SK-N-MC (cell line): Measurements from ENCODE around the gene SYT2.
"Not testable (repeated sequence)": the region's sequence is repeated elsewhere in the genome, so short reads cannot be mapped to it uniquely, and the experiment has no call there.

ENCODE experiments used
- DNase-seq: peaks from one replicate; pipeline ENCODE4 v3.0.0-alpha.2; 2011; ENCODE audit warnings: low read depth, low spot score
- H3K27ac ChIP-seq: fragments of 200-600 bp; sonication (generic); 2 replicates; pipeline ENCODE4 v1.5.1; 2016; ENCODE audit warnings: mixed run types
- H3K36me3 ChIP-seq: fragments of 200-600 bp; sonication (generic); 2 replicates; pipeline ENCODE4 v1.6.1; 2017; ENCODE audit warnings: antibody characterized with exemption, low read length, mixed read lengths; ENCODE audit not compliant: insufficient read depth
- H3K4me3 ChIP-seq: fragments of 200-600 bp; sonication (generic); 2 replicates; pipeline ENCODE4 v1.5.1; 2016
- H3K9ac ChIP-seq: fragments of 200-600 bp; sonication (generic); 2 replicates; pipeline ENCODE4 v1.8.0; 2017; ENCODE audit warnings: mixed run types, mixed read lengths; ENCODE audit not compliant: insufficient read length
- H3K9me3 ChIP-seq: fragments of 200-600 bp; sonication (generic); 2 replicates; pipeline ENCODE4 v1.6.1; 2017; ENCODE audit warnings: low read depth, mild to moderate bottlenecking, antibody characterized with exemption, low read length, moderate library complexity, mixed read lengths
- EZH2 ChIP-seq: fragments of 200-600 bp; sonication (generic); IDR thresholded peaks from one replicate; pipeline ENCODE4 v1.6.1; 2017; ENCODE audit warnings: antibody characterized with exemption
- FOXP2 ChIP-seq: optimal IDR thresholded peaks from 2 replicates; pipeline ENCODE3; 2011; ENCODE audit warnings: mild to moderate bottlenecking, moderate library complexity; ENCODE audit not compliant: insufficient read depth; ENCODE audit errors: extremely low read length, control extremely low read depth
- POLR2AphosphoS5 ChIP-seq: IDR thresholded peaks from 2 replicates; pipeline ENCODE4 v1.6.1; 2012; ENCODE audit warnings: mild to moderate bottlenecking, low read depth, low read length, borderline replicate concordance

SYT2 gene

GRCh38 chr1:202644219-202645096, 65.8 kb downstream of the SYT2 start:
- Histone ChIP-seq H3K9me3 (no peaks in the 10 kb centered on the region), H3K27ac (no peak overlapping the region), H3K36me3 (no peaks in the 10 kb centered on the region), H3K9ac (no peak overlapping the region), H3K4me3 (peak overlapping the region; percentile 80; the same call in 1 of the 2 replicates)
- no peak for DNase-seq
- TF ChIP-seq FOXP2 (no peak), EZH2 (no peak), POLR2AphosphoS5 (no peak)

- no peaks in the 10 kb centered on the region for H3K9me3 ChIP-seq
- no peak for TF ChIP-seq FOXP2
- TF ChIP-seq POLR2AphosphoS5: no peak
- TF ChIP-seq EZH2: no peak
- no peak overlapping the region for H3K27ac ChIP-seq
- DNase-seq: no peak
- H3K4me3 ChIP-seq: peak overlapping the region; percentile 80
- no peaks in the 10 kb centered on the region for H3K36me3 ChIP-seq
- H3K9ac ChIP-seq: no peak overlapping the region
Measured at GRCh38 chr1:202643397-202644218, 66.6 kb downstream of the SYT2 start.

GRCh38 chr1:202642619-202643291, 67.5 kb downstream of the SYT2 start:
- Histone ChIP-seq H3K27ac (no peak overlapping the region), H3K9ac (no peak overlapping the region), H3K9me3 (no peaks in the 10 kb centered on the region), H3K36me3 (no peaks in the 10 kb centered on the region), H3K4me3 (peak overlapping the region; percentile 71)
- DNase-seq: no peak
- no peak for TF ChIP-seq EZH2
- TF ChIP-seq POLR2AphosphoS5: no peak
- TF ChIP-seq FOXP2: no peak

DNA sequence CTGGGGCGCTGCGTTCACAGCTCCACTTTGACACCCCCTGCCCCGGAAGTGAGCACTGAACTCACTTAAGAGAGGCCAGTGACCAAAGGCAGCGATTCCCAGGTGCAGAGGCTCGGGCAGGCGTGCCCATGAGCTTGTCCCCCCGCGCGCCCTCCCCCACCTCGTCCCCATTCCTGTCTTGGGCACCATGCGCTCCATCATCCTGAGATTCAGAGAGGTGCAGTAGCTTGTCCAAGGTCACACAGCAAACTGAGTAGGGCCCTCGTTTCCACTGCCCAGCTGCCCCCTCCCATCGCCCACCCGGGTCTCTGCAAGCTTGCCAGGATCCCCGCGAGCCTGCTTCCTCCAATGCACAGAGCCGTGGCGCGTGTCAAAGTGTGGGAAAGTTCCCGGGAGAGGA, 68.0 kb downstream of the SYT2 start:
- Histone ChIP-seq H3K36me3 (no peaks in the 10 kb centered on the region), H3K9ac (no peak overlapping the region), H3K4me3 (peak overlapping the region; percentile 71), H3K9me3 (no peaks in the 10 kb centered on the region), H3K27ac (no peak overlapping the region)
- no peak for TF ChIP-seq FOXP2
- TF ChIP-seq EZH2: no peak
- DNase-seq: no peak

DNA sequence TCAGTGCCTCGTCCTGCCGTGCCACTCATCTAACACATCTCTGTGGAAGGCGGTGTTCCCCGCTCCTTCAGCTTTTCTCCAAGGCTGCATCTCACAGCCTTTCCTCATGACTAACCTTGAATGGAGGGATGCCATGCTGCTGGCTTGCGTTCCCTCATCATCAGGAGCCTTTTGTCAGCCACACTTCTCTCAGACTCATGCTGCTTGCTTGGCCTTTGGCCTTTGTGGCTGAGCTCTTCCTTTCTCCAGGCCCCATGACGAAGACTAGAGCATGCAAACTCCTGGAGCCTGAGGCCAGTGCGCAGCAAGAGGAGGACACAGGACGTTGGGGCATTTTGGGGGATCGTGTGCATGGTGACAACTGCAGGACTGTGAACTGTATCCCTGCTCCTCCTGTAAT, 70.8 kb downstream of the SYT2 start:
- no peak for DNase-seq

GRCh38 chr1:202638701-202639305, 71.5 kb downstream of the SYT2 start:
- not testable (repeated sequence) for H3K9me3 ChIP-seq

More for the DNA sequence above, 70.8 kb downstream of the SYT2 start:
- no peak overlapping the region for H3K27ac ChIP-seq
- no peak overlapping the region for H3K4me3 ChIP-seq
- H3K9me3 ChIP-seq: no peaks in the 10 kb centered on the region
- no peak for TF ChIP-seq POLR2AphosphoS5
- no peak for TF ChIP-seq FOXP2
- no peak for TF ChIP-seq EZH2
- H3K9ac ChIP-seq: no peak overlapping the region
- no peaks in the 10 kb centered on the region for H3K36me3 ChIP-seq

DNA sequence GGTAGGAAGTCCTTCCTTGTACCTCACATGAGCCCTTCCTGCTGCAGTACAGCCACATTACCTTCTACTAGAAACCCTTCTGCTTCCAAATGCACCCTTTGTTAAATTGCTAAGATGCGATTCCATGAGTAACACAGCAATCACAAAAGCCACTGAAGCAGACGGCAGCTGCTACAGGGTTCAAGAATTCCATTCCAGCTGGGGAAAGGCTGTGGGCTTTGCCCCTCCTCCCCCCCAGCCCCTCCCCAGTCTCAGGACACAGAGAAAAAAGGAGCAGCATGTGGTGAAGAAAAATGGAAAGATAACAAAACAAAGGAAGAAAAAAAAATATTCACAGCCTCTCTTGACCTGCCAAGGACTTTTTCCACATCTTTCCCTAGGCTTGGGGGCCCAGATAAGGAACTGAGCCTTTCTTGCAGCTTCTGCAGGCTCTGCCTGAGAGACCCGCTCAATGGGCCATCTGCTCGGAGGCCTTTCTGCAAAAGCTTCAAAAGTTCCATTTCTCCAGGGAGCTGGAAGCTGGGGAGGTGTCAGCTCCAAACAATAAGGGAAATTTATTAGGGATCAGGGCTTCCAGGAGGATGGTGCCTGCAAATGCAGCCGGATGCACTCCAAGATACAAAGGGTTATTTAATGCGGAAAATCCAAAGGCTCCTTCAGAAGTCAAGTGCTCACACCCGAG, 72.1 kb downstream of the SYT2 start:
- H3K27ac ChIP-seq: no peak overlapping the region
- no peak overlapping the region for H3K9ac ChIP-seq

More at GRCh38 chr1:202638701-202639305, 71.5 kb downstream of the SYT2 start:
- DNase-seq, H3K27ac ChIP-seq, H3K4me3 ChIP-seq, H3K9ac ChIP-seq, H3K36me3 ChIP-seq: not testable (repeated sequence)

DNA sequence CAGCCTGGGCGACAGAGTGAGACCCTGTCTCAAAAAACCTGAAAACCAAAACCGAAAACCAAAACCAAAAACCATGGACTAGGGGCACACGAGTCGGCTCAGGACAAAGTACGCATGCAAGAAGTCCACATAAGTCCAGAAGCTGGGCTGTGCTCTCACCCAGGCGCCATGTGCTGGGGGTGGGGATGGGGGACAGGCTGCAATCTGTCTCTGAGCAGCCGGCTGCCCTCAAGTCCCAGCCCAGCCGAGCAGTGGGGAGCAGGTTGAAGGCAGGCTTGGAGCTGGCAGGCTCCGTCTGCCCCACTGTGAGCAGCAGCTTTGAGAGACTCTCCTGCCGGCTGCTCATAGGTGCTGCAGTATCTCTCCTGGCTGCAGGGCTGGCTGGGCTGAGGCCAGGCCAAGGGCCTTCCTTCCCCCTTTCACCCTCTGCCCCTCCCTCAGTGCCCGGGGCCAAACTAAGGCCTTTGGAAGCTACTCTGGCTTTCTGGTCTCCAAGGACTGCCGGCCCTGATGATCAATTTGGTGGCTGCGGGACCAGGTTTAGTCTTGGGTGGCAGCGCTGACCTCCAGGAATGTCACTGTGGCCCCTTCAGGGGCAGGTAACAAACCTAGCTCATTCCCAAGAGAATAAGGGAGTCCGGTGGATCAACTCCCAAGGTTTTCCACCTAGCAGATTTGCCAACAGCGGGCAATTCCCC, 72.8 kb downstream of the SYT2 start:
- not testable (repeated sequence) for H3K9ac ChIP-seq, H3K9me3 ChIP-seq, DNase-seq, H3K27ac ChIP-seq, H3K4me3 ChIP-seq, H3K36me3 ChIP-seq

More for the DNA sequence above, 72.1 kb downstream of the SYT2 start:
- H3K9me3 ChIP-seq: no peaks in the 10 kb centered on the region
- DNase-seq: no peak
- no peak for TF ChIP-seq FOXP2
- no peak for TF ChIP-seq EZH2
- TF ChIP-seq POLR2AphosphoS5: no peak
- H3K36me3 ChIP-seq: no peaks in the 10 kb centered on the region
- no peak overlapping the region for H3K4me3 ChIP-seq

DNA sequence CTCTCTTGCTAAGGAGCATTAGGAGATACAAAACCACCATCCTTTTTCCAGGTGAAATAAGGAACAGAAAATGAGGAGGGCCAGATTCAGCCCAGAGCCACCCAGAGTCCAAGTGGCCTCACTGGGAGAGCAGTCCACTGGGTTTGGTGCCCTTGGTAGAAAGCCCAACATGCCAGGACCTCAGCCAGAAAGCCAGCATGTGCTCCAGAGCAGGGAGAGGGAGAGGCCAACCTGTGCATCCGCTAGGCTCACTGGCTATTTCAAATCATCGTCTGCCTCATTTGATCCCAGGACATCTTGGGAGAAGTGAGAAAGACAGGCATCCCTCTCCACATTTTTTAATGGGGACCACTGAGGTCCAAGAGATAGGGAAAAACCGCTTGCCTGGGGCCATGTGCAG, 74.1 kb downstream of the SYT2 start:
- H3K36me3 ChIP-seq, H3K4me3 ChIP-seq, H3K9ac ChIP-seq, H3K27ac ChIP-seq, DNase-seq, H3K9me3 ChIP-seq: not testable (repeated sequence)
